ENCODE data around the gene REEP1. TPM values are rescaled to one million over a fixed set of nuclear protein-coding genes. Genes with fewer than 3 reads are reported as not detected.

REEP1 gene
- total RNA-seq, 1 donor, result 0.36 TPM

DNA sequence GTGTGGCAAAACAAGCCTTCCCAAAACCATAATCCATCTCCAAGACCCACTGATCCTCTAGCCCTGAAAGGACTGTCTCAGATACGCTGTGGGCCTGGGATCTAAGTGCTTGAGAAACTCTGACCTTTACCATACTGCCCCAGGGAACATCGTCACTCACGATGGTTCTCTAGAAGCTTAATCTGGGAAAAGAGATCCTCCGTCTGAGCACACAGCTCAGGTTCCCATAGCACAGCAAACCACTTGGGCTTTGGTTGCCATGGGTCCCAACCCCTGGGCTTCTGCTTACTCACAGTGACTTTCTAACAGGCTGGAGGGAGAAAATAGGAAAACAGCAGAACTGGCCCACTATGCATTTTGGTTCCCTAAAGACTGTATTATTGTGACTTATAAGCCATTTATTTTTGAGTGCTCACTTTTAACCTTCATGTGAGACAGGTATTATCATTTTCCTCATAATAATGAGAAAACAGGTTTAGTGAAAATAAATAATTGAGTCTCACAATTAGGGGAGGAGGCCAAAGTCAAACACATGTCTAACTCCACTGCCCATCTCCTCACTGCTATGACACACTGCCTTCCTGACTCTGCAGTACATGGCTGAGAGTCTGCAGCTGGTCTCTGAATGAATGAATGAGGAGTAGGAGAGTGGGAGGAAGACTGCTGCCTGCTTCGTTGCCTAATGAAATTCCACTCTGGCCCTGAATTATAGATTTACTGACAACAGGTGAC is 46.7 kb downstream of the REEP1 start:
- no peaks in the 10 kb centered on the region for H4K20me1 ChIP-seq (ENCODE audit: insufficient read depth, low read length)
- TF ChIP-seq CTCF (IDR thresholded peaks at IDR 0.05; ENCODE audit: extremely low read depth, low read depth, low read length), result no peak
- H3K4me3 ChIP-seq (ENCODE audit: insufficient read depth, low read length), result no peak overlapping the region
- peaks cover 20% of the 10 kb centered on the region for H3K27me3 ChIP-seq (ENCODE audit: insufficient read depth, low read length)
- no peaks in the 10 kb centered on the region for H3K4me1 ChIP-seq (ENCODE audit: insufficient read depth, low read length)
- no peak overlapping the region for H3K27ac ChIP-seq (ENCODE audit: low read depth, low read length)
- no peak overlapping the region for H2AFZ ChIP-seq (ENCODE audit: low read length)
- no peaks in the 10 kb centered on the region for H3K79me2 ChIP-seq (ENCODE audit: insufficient read depth, low read length)
- H3K36me3 ChIP-seq (ENCODE audit: insufficient read depth, low read length), result no peaks in the 10 kb centered on the region
- H3K9me3 ChIP-seq (ENCODE audit: low read depth, low read length), result no peaks in the 10 kb centered on the region
- DNase-seq (ENCODE audit: insufficient read length, low spot score, missing footprints), result no peak
- H3K4me2 ChIP-seq (ENCODE audit: insufficient read depth, low read length), result no peak overlapping the region

GRCh38 chr2:86286516-86286915 is 50.9 kb downstream of the REEP1 start:
- Histone ChIP-seq H3K79me2 (ENCODE audit: insufficient read depth, low read length) (no peaks in the 10 kb centered on the region), H3K27me3 (ENCODE audit: insufficient read depth, low read length) (peaks cover 40% of the 10 kb centered on the region), H3K4me3 (ENCODE audit: insufficient read depth, low read length) (no peak overlapping the region), H2AFZ (ENCODE audit: low read length) (no peak overlapping the region), H4K20me1 (ENCODE audit: insufficient read depth, low read length) (no peaks in the 10 kb centered on the region), H3K27ac (ENCODE audit: low read depth, low read length) (no peak overlapping the region), H3K36me3 (ENCODE audit: insufficient read depth, low read length) (no peaks in the 10 kb centered on the region), H3K4me2 (ENCODE audit: insufficient read depth, low read length) (no peak overlapping the region), H3K4me1 (ENCODE audit: insufficient read depth, low read length) (no peaks in the 10 kb centered on the region), H3K9me3 (ENCODE audit: low read depth, low read length) (no peaks in the 10 kb centered on the region)
- no peak for DNase-seq (ENCODE audit: insufficient read length, low spot score, missing footprints)
- no peak for TF ChIP-seq CTCF (IDR thresholded peaks at IDR 0.05; ENCODE audit: extremely low read depth, low read depth, low read length)

- no peak for TF ChIP-seq CTCF (IDR thresholded peaks at IDR 0.05; ENCODE audit: extremely low read depth, low read depth, low read length)
- no peaks in the 10 kb centered on the region for H4K20me1 ChIP-seq (ENCODE audit: insufficient read depth, low read length)
- DNase-seq (ENCODE audit: insufficient read length, low spot score, missing footprints), result no peak
- no peaks in the 10 kb centered on the region for H3K79me2 ChIP-seq (ENCODE audit: insufficient read depth, low read length)
- no peak overlapping the region for H3K27ac ChIP-seq (ENCODE audit: low read depth, low read length)
- H3K4me3 ChIP-seq (ENCODE audit: insufficient read depth, low read length), result no peak overlapping the region
- no peaks in the 10 kb centered on the region for H3K4me1 ChIP-seq (ENCODE audit: insufficient read depth, low read length)
- peaks cover 34% of the 10 kb centered on the region for H3K27me3 ChIP-seq (ENCODE audit: insufficient read depth, low read length)
- H3K4me2 ChIP-seq (ENCODE audit: insufficient read depth, low read length), result no peak overlapping the region
- H3K36me3 ChIP-seq (ENCODE audit: insufficient read depth, low read length), result no peaks in the 10 kb centered on the region
- H2AFZ ChIP-seq (ENCODE audit: low read length), result no peak overlapping the region
- no peaks in the 10 kb centered on the region for H3K9me3 ChIP-seq (ENCODE audit: low read depth, low read length)
Measured at GRCh38 chr2:86285981-86286380, 51.4 kb downstream of the REEP1 start.

GRCh38 chr2:86285571-86285970 is 51.9 kb downstream of the REEP1 start:
- H3K4me3 ChIP-seq (ENCODE audit: insufficient read depth, low read length), result no peak overlapping the region
- H3K4me1 ChIP-seq (ENCODE audit: insufficient read depth, low read length), result no peaks in the 10 kb centered on the region
- H3K9me3 ChIP-seq (ENCODE audit: low read depth, low read length), result no peaks in the 10 kb centered on the region
- no peak overlapping the region for H2AFZ ChIP-seq (ENCODE audit: low read length)
- no peaks in the 10 kb centered on the region for H4K20me1 ChIP-seq (ENCODE audit: insufficient read depth, low read length)
- H3K27ac ChIP-seq (ENCODE audit: low read depth, low read length), result no peak overlapping the region
- H3K79me2 ChIP-seq (ENCODE audit: insufficient read depth, low read length), result no peaks in the 10 kb centered on the region
- peaks cover 34% of the 10 kb centered on the region for H3K27me3 ChIP-seq (ENCODE audit: insufficient read depth, low read length)
- no peak for DNase-seq (ENCODE audit: insufficient read length, low spot score, missing footprints)
- no peak overlapping the region for H3K4me2 ChIP-seq (ENCODE audit: insufficient read depth, low read length)
- TF ChIP-seq CTCF (IDR thresholded peaks at IDR 0.05; ENCODE audit: extremely low read depth, low read depth, low read length), result no peak
- no peaks in the 10 kb centered on the region for H3K36me3 ChIP-seq (ENCODE audit: insufficient read depth, low read length)

Measured in osteoblast (primary cell).